Muscle of leg (tissue), 11 donors: ENCODE data around the gene RNF145. TPM values are rescaled to one million over a fixed set of nuclear protein-coding genes. Genes with fewer than 3 reads are reported as not detected.
"Not testable (repeated sequence)": the region's sequence is repeated elsewhere in the genome, so short reads cannot be mapped to it uniquely, and the experiment has no call there.

Experiments used
- DNase-seq: peaks from one replicate; pipeline ENCODE4 v3.0.0; 2013
- H3K27ac ChIP-seq: one replicate; pipeline ENCODE4 v1.5.1; 2013; ENCODE audit warnings: mild to moderate bottlenecking, low read length, control low read depth
- H3K27me3 ChIP-seq: one replicate; pipeline ENCODE4 v1.6.1; 2013; ENCODE audit warnings: low read length; ENCODE audit not compliant: control insufficient read depth, insufficient read depth
- H3K36me3 ChIP-seq: one replicate; pipeline ENCODE4 v1.6.1; 2013; ENCODE audit warnings: low read length; ENCODE audit not compliant: control insufficient read depth, insufficient read depth
- H3K4me1 ChIP-seq: one replicate; pipeline ENCODE4 v1.6.1; 2013; ENCODE audit warnings: low read length; ENCODE audit not compliant: control insufficient read depth, insufficient read depth
- H3K4me3 ChIP-seq: one replicate; pipeline ENCODE4 v1.5.1; 2013; ENCODE audit warnings: low read length, control low read depth
- H3K9me3 ChIP-seq: replicated peaks from 2 replicates; pipeline ENCODE4 v1.6.1; 2013; ENCODE audit warnings: low read depth, low read length; ENCODE audit not compliant: control insufficient read depth
- whole genome bisulfite sequencing: methylation state at CpG from one replicate; pipeline ENCODE4 v1.1.5; 2013; ENCODE audit warnings: missing lambda C conversion rate; ENCODE audit not compliant: insufficient coverage; 5-methylcytosine and 5-hydroxymethylcytosine counted together
- polyA plus RNA-seq, 8 donors: library from polyadenylated mRNA; unstranded; fragments of 120-200 nt; gene quantifications; one replicate each; pipeline versions ENCODE4 v1.2.1 to v1.2.3, GENCODE V29; 2013; ENCODE audit warnings: inconsistent platforms in 1 of 8, low replicate concordance in 1 of 8; ENCODE audit not compliant: insufficient read length in 8 of 8, insufficient read depth in 1 of 8
- total RNA-seq: library from RNA; stranded (reverse); fragments of 120-200 nt; gene quantifications from one replicate; pipeline ENCODE4 v1.2.4, GENCODE V29; 2013

The RNF145 gene
- total and polyA plus RNA-seq, 9 donors, result 23.0 to 63.6 (median 36.4) TPM

DNA sequence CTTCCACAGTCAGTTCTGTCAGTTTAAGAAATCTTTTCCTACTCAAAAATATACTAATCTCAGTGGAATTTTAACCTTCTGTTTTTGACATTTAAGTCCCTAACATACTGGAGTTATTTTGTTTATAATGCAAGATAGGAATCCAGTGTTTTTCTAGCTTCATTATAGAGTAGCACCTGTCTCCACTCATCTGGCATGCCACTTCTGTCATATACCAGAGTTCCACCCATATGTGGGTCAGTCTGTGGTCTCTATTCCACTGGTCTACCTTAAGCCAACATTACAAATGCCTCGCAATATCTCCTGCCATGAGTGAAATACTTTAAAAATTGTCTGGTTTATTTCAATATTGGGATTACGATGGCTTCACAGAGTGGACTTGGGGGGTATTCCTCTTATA lies 42.9 kb downstream of the RNF145 start:
- H3K4me3 ChIP-seq, result no peak overlapping the region
- DNase-seq, result no peak
- H3K27me3 ChIP-seq, result no peaks in the 10 kb centered on the region
- no peak overlapping the region for H3K27ac ChIP-seq
- peaks cover 4% of the 10 kb centered on the region for H3K36me3 ChIP-seq
- H3K4me1 ChIP-seq, result no peaks in the 10 kb centered on the region
- no peaks in the 10 kb centered on the region for H3K9me3 ChIP-seq
- WGBS, result no CpG with 5 or more reads among the region's 2 CpGs

DNA sequence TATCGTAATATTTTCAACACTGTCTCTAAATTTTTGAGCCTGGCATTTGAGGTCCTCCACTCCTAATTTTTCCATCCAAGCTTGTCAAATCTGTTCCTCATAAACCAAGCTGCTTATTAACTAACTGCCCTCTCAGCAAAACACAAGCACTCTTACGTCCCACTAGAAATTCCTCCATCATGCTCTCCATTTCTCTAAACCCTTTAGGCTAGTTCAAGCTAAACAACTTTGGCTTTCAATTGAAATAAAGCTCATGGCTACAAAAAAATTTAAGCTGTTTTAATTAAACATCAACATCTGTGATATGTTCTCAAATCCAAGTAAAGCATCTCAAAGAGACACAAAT lies 45.7 kb downstream of the RNF145 start:
- Histone ChIP-seq H3K27ac (no peak overlapping the region), H3K4me1 (no peaks in the 10 kb centered on the region), H3K9me3 (no peaks in the 10 kb centered on the region), H3K36me3 (peaks cover 23% of the 10 kb centered on the region), H3K27me3 (no peaks in the 10 kb centered on the region), H3K4me3 (no peak overlapping the region)
- DNase-seq, result no peak
- whole genome bisulfite sequencing, result 79% methylated on average over 2 of the region's 2 CpGs

DNA sequence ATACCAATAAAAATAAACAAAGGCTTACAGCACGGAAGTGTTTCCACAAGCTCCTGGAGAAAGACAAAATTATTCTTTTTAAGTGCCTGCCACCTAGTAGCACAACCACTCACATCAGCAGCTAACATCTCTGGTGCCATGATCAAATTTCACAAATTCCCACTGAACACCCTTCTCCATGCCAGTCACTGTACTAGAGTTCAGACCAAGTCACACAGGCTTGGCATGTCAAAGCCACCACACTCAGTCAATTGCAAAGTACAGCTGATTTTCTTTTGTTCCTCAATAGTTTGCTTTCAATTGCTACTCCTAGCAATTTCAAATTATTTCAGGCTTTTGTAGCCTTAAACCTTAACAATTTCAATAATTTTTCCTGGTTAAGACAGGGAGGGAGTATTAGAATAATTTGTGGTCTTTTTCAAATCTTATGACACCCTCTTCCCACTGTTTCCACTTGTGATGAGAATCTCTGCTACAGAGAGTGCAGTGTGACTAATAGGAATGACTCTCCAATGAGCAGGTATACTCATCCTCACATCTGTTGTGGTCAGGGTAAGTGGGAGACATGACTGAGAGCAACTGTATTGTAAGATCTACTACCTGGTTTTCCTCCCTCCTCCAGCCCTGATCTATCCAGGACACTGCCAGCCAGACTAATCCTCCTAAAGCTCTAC lies 46.2 kb downstream of the RNF145 start:
- 100% methylated on average over 1 of the region's 1 CpG for WGBS
- H3K4me1 ChIP-seq, result no peaks in the 10 kb centered on the region
- H3K27me3 ChIP-seq, result no peaks in the 10 kb centered on the region
- no peak overlapping the region for H3K4me3 ChIP-seq
- H3K36me3 ChIP-seq, result peaks cover 26% of the 10 kb centered on the region
- no peak for DNase-seq
- H3K27ac ChIP-seq, result no peak overlapping the region
- no peaks in the 10 kb centered on the region for H3K9me3 ChIP-seq

DNA sequence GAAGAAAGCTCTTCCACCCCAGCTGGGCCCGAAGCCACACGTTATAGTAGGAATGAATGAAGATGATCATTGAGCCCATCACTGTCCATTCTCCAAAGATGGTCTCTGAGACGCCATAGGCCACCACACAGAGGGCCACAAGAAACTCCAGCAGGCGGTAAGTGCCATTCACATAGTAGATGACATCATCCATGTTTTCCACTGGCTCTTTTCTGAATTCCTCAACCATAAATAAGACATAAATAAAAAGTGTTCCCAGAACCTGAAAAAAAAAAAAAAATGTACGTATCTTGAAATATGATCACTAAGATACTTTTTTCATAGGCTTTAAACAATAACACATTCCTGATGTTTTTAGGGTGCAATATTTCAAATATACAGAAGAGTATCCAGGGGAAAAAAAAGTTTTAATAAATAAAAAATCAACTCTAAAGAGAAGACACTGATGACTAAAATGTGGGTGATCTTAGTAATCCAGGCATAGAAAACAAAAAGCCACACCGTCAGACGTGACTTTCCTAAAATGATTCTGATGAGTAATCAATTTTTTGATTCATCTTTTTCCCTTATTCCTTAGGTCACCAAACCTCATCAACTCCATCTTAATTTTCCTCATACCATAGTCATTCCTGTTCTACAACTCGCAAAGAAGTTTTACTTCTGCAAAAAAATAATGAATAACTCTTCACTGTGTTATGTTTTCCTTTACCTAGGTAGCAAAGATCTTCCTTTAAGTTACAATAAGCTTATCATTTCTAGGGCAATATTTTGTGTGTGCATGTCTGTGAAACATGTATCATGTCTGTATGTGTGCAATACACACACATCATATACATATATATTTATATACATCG lies 47.8 kb downstream of the RNF145 start:
- DNase-seq, result no peak
- H3K9me3 ChIP-seq, result no peaks in the 10 kb centered on the region
- WGBS, result no CpG with 5 or more reads among the region's 9 CpGs
- no peak overlapping the region for H3K4me3 ChIP-seq
- H3K27ac ChIP-seq, result no peak overlapping the region
- peaks cover 27% of the 10 kb centered on the region for H3K36me3 ChIP-seq
- no peaks in the 10 kb centered on the region for H3K27me3 ChIP-seq
- no peaks in the 10 kb centered on the region for H3K4me1 ChIP-seq

DNA sequence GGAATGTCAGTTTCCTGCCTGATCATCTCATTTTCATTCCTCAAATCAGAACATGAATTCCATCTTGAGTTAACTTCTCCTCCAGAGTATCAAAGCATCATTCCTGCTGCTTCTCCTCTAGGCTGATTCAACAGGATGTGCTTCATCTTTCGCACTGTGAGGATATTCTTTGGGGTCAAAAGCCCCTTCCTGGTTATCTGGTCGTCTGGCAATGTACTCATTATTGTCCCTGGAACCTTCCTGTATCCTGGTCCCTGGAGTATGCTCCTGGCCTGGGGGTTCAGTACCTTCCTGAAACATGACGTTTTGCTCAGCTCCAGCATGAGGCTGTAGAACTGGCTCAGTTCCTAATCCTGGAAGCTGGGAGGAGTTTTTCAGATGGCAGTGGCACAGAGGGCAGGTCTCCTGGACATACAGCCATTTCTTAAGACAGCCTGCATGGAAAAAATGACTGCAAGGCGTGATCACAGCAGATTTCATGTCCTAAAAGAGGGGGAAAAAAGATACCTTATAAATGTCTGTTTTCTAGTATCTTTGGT lies 50.7 kb downstream of the RNF145 start:
- H3K27ac ChIP-seq, H3K4me3 ChIP-seq, DNase-seq, H3K27me3 ChIP-seq, H3K4me1 ChIP-seq, H3K9me3 ChIP-seq: not testable (repeated sequence)
- WGBS, result 40% methylated on average over 3 of the region's 4 CpGs
- peaks cover 29% of the 10 kb centered on the region for H3K36me3 ChIP-seq

DNA sequence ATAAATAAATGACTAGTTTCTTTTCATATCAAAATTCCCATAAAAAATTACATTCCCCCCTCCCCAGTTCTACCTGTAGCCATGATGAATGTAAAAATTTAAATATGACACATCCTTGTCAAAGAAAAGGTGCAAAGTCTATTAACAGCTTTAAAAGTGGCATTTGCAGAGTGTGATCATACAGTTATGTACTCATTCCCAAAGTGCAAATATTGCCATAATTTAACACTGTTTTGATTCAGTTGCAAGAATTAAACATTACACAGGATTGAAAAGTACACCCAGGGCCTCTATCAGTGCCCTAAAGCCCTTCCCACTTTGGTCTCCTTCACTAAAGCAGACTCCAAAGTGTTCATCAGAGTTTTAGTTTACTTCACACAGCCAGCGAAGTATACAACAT lies 51.8 kb downstream of the RNF145 start:
- no peak overlapping the region for H3K4me3 ChIP-seq
- 86% methylated on average over 1 of the region's 1 CpG for WGBS
- H3K4me1 ChIP-seq, result no peaks in the 10 kb centered on the region
- DNase-seq, result no peak
- peaks cover 29% of the 10 kb centered on the region for H3K36me3 ChIP-seq
- no peak overlapping the region for H3K27ac ChIP-seq
- H3K27me3 ChIP-seq, result no peaks in the 10 kb centered on the region
- H3K9me3 ChIP-seq, result no peaks in the 10 kb centered on the region

DNA sequence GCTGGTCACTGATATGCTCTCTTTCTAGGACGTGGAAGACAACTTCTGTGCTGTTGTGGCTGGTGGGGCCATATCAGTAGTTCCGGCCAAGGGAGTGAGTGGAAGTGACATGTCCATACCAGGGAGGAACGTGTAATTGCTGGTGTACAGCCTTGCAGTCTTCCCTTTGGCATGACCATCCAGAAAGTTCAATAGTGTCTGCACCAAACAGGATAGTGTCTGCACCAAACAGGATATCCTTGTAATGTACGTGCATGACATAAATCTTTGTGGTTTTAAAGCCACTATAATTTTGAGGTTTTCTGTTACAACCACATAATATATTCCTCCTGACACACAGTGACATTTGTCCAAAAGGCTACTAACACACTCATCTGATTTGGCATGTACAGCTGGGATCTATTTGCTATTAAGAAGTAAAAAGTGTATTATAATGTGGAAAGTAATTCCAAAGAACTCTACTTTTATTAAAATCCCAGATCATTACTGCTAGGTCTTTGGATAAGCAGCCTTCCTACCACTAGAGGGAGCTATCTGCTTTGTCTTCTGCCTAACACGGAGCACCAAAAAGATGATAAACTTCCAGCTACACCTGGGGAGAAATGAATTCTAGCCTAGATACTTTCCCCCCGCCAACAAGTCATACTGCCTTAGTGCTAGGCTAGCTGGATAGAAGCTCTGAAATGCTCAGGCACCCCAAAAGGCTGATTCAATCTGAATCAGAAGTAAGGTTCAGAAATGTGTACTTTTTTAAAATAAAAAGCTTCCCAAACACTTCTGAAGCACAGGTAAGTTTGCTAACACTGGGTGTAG lies 52.7 kb downstream of the RNF145 start:
- 86% methylated on average over 2 of the region's 6 CpGs for WGBS
- no peaks in the 10 kb centered on the region for H3K9me3 ChIP-seq
- peak; percentile 83 for DNase-seq
- no peaks in the 10 kb centered on the region for H3K4me1 ChIP-seq
- no peaks in the 10 kb centered on the region for H3K27me3 ChIP-seq
- peaks cover 29% of the 10 kb centered on the region for H3K36me3 ChIP-seq
- no peak overlapping the region for H3K27ac ChIP-seq
- no peak overlapping the region for H3K4me3 ChIP-seq

DNA sequence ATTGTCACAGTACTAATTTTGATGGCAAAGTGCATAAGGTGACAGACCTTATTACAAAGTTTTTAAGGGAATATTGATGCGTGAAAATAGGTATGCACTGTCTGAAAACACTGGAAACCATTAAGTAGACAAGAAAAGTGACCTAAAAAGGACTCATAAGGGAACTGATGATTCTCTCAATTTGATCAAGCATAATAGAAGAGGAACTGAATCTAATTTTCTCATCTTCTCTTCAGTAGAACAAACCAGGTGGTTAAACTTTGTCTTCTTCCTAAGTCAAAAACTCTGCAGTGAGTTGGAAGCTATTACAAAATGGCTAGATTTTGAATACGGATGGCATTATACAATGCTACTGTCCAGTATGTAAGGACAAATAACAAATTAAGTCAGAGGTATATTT lies 53.4 kb downstream of the RNF145 start:
- DNase-seq, result no peak
- WGBS, result no CpG with 5 or more reads among the region's 2 CpGs
- no peak overlapping the region for H3K4me3 ChIP-seq
- no peaks in the 10 kb centered on the region for H3K9me3 ChIP-seq
- no peaks in the 10 kb centered on the region for H3K4me1 ChIP-seq
- no peaks in the 10 kb centered on the region for H3K27me3 ChIP-seq
- no peak overlapping the region for H3K27ac ChIP-seq
- H3K36me3 ChIP-seq, result peaks cover 25% of the 10 kb centered on the region

DNA sequence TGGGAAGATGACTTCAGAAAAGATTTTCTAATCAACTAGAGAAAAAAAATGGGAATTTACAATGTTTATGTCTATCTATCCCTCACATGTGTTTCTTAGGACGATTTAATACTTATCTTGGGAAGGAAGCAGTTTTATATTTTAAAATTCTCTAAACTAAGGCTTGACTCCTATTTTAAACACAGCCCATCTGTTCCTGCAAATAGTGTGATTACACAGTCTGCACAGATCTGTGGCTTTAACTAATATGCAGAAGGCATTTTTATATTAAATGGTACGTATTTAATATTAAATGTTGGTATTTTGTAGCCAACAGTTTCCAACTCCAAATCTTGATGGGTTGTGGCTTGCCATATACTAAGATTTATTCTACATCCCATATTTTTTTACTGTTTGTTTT lies 56.5 kb downstream of the RNF145 start:
- H3K27me3 ChIP-seq, result no peaks in the 10 kb centered on the region
- no peaks in the 10 kb centered on the region for H3K9me3 ChIP-seq
- no peaks in the 10 kb centered on the region for H3K4me1 ChIP-seq
- no peak overlapping the region for H3K4me3 ChIP-seq
- H3K27ac ChIP-seq, result no peak overlapping the region
- WGBS, result no CpG with 5 or more reads among the region's 2 CpGs
- no peak for DNase-seq
- H3K36me3 ChIP-seq, result peaks cover 5% of the 10 kb centered on the region

DNA sequence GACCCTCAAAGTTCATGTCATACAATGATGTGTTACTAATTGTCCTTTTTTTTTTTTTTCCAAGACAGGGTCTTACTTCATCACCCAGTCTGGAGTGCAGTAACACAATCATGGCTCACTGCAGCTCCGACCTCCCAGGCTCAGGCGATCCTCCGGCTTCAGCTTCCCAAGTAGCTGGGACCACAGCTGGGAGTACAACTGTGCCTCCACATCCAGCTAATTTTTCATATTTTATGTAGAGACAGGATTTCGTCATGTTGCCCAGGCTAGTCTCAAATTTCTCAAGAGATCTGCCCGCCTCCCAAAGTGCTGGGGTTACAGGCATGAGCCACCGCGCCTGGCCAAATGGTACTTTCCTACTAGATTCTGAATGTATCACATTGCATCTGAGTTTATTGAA lies 60.3 kb downstream of the RNF145 start:
- H3K36me3 ChIP-seq, result no peaks in the 10 kb centered on the region
- DNase-seq, result no peak
- whole genome bisulfite sequencing, result 77% methylated on average over 3 of the region's 7 CpGs
- H3K4me3 ChIP-seq, result no peak overlapping the region
- no peaks in the 10 kb centered on the region for H3K4me1 ChIP-seq
- no peaks in the 10 kb centered on the region for H3K9me3 ChIP-seq
- H3K27ac ChIP-seq, result no peak overlapping the region
- H3K27me3 ChIP-seq, result no peaks in the 10 kb centered on the region
